Mesendoderm (in vitro differentiated cells): ENCODE measurements around the gene SPTB.

Experiments used
- DNase-seq: peaks from one replicate; pipeline ENCODE4 v3.0.0; 2013
- H2AK5ac ChIP-seq: 2 replicates; pipeline ENCODE4 v1.6.1; 2013; ENCODE audit warnings: low read length, inconsistent platforms
- H2BK120ac ChIP-seq: 2 replicates; pipeline ENCODE4 v1.6.1; 2013; ENCODE audit warnings: low read depth, mild to moderate bottlenecking, low read length, moderate library complexity, mixed read lengths
- H2BK15ac ChIP-seq: replicated peaks from 2 replicates; pipeline ENCODE4 v1.6.1; 2013; ENCODE audit warnings: low read depth, mild to moderate bottlenecking, moderate library complexity
- H2BK5ac ChIP-seq: 2 replicates; pipeline ENCODE4 v1.6.1; 2013; ENCODE audit warnings: low read length, inconsistent platforms
- H3K18ac ChIP-seq: 2 replicates; pipeline ENCODE4 v1.6.1; 2013; ENCODE audit warnings: mild to moderate bottlenecking, low read length, mixed read lengths
- H3K23ac ChIP-seq: one replicate; pipeline ENCODE4 v1.6.1; 2013; ENCODE audit warnings: low read length
- H3K27ac ChIP-seq: 2 replicates; pipeline ENCODE4 v1.5.1; 2013; ENCODE audit warnings: low read depth, mild to moderate bottlenecking, inconsistent platforms, low read length, moderate library complexity
- H3K27me3 ChIP-seq: 2 replicates; pipeline ENCODE4 v1.6.1; 2013; ENCODE audit warnings: low read length, control low read depth, mild to moderate bottlenecking, inconsistent platforms; ENCODE audit not compliant: insufficient read depth, poor library complexity
- H3K36me3 ChIP-seq: 2 replicates; pipeline ENCODE4 v1.6.1; 2013; ENCODE audit warnings: low read length, inconsistent platforms; ENCODE audit not compliant: control insufficient read depth, insufficient read depth
- H3K4ac ChIP-seq: one replicate; pipeline ENCODE4 v1.6.1; 2013; ENCODE audit warnings: low read depth, mild to moderate bottlenecking, low read length, moderate library complexity
- H3K4me1 ChIP-seq: 2 replicates; pipeline ENCODE4 v1.6.1; 2013; ENCODE audit warnings: low read depth, low read length, inconsistent platforms; ENCODE audit not compliant: control insufficient read depth
- H3K4me2 ChIP-seq: 2 replicates; pipeline ENCODE4 v1.6.1; 2013; ENCODE audit warnings: low read length
- H3K4me3 ChIP-seq: 2 replicates; pipeline ENCODE4 v1.5.1; 2013; ENCODE audit warnings: mild to moderate bottlenecking, low read length
- H3K56ac ChIP-seq: one replicate; pipeline ENCODE4 v1.6.1; 2013; ENCODE audit warnings: low read length
- H3K79me1 ChIP-seq: 2 replicates; pipeline ENCODE4 v1.6.1; 2013; ENCODE audit warnings: low read length, inconsistent platforms
- H3K79me2 ChIP-seq: 2 replicates; pipeline ENCODE4 v1.6.1; 2013; ENCODE audit warnings: mild to moderate bottlenecking, low read length; ENCODE audit not compliant: control insufficient read depth, insufficient read depth
- H3K9ac ChIP-seq: 2 replicates; pipeline ENCODE4 v1.6.1; 2013; ENCODE audit warnings: low read length, inconsistent platforms
- H4K5ac ChIP-seq: one replicate; pipeline ENCODE4 v1.6.1; 2013; ENCODE audit warnings: low read length
- H4K8ac ChIP-seq: one replicate; pipeline ENCODE4 v1.6.1; 2013; ENCODE audit warnings: low read depth, mild to moderate bottlenecking, control low read depth, low read length, moderate library complexity
- WGBS: extraction: QIAGEN DNeasy Blood & Tissue Kit; methylation state at CpG from one replicate; pipeline ENCODE4 v1.1.7; 2013; ENCODE audit warnings: low lambda C conversion rate, missing lambda C conversion rate; ENCODE audit not compliant: insufficient coverage; ENCODE audit errors: extremely low coverage; 5-methylcytosine and 5-hydroxymethylcytosine counted together

SPTB gene

GRCh38 chr14:64786296-64787149 is 93.2 kb downstream of the SPTB start:
- H3K27me3 ChIP-seq, result no peaks in the 10 kb centered on the region
- no peak overlapping the region for H3K23ac ChIP-seq
- no peaks in the 10 kb centered on the region for H3K36me3 ChIP-seq
- no peak overlapping the region for H2BK15ac ChIP-seq
- no peaks in the 10 kb centered on the region for H3K79me2 ChIP-seq
- WGBS, result no CpG with 5 or more reads among the region's 24 CpGs
- no peak overlapping the region for H3K27ac ChIP-seq
- no peak overlapping the region for H4K8ac ChIP-seq
- H3K56ac ChIP-seq, result no peak overlapping the region
- no peaks in the 10 kb centered on the region for H3K79me1 ChIP-seq
- no peak overlapping the region for H3K18ac ChIP-seq
- H3K4me1 ChIP-seq, result no peaks in the 10 kb centered on the region
- H3K4ac ChIP-seq, result no peak overlapping the region
- H2AK5ac ChIP-seq, result no peak overlapping the region
- H3K4me2 ChIP-seq, result no peak overlapping the region
- no peak for DNase-seq
- H3K9ac ChIP-seq, result no peak overlapping the region
- no peak overlapping the region for H3K4me3 ChIP-seq
- H2BK5ac ChIP-seq, result no peak overlapping the region
- no peak overlapping the region for H2BK120ac ChIP-seq
- no peak overlapping the region for H4K5ac ChIP-seq

DNA sequence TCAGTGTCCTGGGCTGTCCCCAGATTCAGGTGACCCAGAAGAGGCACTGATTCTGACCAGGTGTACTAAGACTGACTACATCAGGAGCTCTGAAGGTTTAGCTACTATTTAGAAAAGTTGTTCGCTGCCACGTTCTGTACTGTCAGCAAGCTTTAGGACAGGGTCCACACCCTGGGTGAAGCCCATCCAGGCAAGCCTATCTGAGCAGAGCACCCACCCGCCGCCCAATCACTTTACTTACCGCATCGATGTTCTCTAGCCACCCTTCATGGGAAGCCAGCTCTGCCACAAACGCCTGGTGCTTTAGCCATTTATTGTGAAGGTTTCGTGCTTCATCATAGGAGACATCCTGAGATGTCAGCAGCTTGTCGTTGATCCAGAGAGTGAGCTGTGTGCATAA is 95.7 kb downstream of the SPTB start:
- H3K36me3 ChIP-seq, result no peaks in the 10 kb centered on the region
- H2AK5ac ChIP-seq, result no peak overlapping the region
- WGBS, result no CpG with 5 or more reads among the region's 9 CpGs
- DNase-seq, result no peak
- H4K5ac ChIP-seq, result no peak overlapping the region
- no peaks in the 10 kb centered on the region for H3K79me2 ChIP-seq
- no peaks in the 10 kb centered on the region for H3K4me1 ChIP-seq
- H3K27me3 ChIP-seq, result no peaks in the 10 kb centered on the region
- no peak overlapping the region for H3K18ac ChIP-seq
- H3K79me1 ChIP-seq, result no peaks in the 10 kb centered on the region
- H3K23ac ChIP-seq, result no peak overlapping the region
- H3K4me3 ChIP-seq, result no peak overlapping the region
- H3K4me2 ChIP-seq, result no peak overlapping the region
- no peak overlapping the region for H3K56ac ChIP-seq
- H3K27ac ChIP-seq, result no peak overlapping the region
- H3K4ac ChIP-seq, result no peak overlapping the region
- no peak overlapping the region for H2BK120ac ChIP-seq
- H4K8ac ChIP-seq, result no peak overlapping the region
- H2BK15ac ChIP-seq, result no peak overlapping the region
- H2BK5ac ChIP-seq, result no peak overlapping the region
- no peak overlapping the region for H3K9ac ChIP-seq

DNA sequence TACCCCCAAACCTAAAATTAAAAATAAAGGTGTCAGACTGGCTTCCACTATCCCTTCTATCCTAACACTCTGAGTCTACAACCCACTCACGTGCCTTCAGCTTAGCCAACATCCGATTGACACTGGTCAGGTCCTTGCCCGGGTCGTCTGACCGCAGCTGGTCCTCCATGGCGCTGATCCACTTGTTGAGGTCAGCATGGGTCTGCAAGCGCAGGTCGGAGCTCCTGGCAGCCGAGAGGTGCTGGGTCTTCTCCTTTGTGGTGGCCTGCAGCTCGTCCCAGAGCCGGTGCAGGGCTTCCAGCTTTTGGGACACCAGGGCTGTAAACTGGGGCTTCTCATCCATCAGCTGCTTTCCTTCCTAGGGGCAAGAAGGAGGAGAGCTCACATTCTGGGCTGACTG is 97.5 kb downstream of the SPTB start:
- Histone ChIP-seq H3K9ac (no peak overlapping the region), H3K79me1 (no peaks in the 10 kb centered on the region), H2BK5ac (no peak overlapping the region), H3K4me1 (no peaks in the 10 kb centered on the region), H3K4ac (no peak overlapping the region), H3K79me2 (no peaks in the 10 kb centered on the region), H3K23ac (no peak overlapping the region), H4K5ac (no peak overlapping the region), H3K56ac (no peak overlapping the region), H2BK15ac (no peak overlapping the region), H3K4me2 (no peak overlapping the region), H3K27me3 (no peaks in the 10 kb centered on the region), H2AK5ac (no peak overlapping the region), H3K18ac (no peak overlapping the region), H3K4me3 (no peak overlapping the region), H4K8ac (no peak overlapping the region), H3K27ac (no peak overlapping the region), H3K36me3 (no peaks in the 10 kb centered on the region), H2BK120ac (no peak overlapping the region)
- DNase-seq, result no peak
- WGBS, result no CpG with 5 or more reads among the region's 11 CpGs

GRCh38 chr14:64779472-64779871 is 100.2 kb downstream of the SPTB start:
- Histone ChIP-seq H3K79me1 (no peaks in the 10 kb centered on the region), H3K4me2 (no peak overlapping the region), H2BK5ac (no peak overlapping the region), H3K36me3 (no peaks in the 10 kb centered on the region), H3K9ac (no peak overlapping the region), H3K79me2 (no peaks in the 10 kb centered on the region), H3K27me3 (no peaks in the 10 kb centered on the region), H2BK120ac (no peak overlapping the region), H3K4ac (no peak overlapping the region), H3K56ac (no peak overlapping the region), H3K23ac (no peak overlapping the region), H4K8ac (no peak overlapping the region), H3K4me3 (no peak overlapping the region), H4K5ac (no peak overlapping the region), H2AK5ac (no peak overlapping the region), H3K4me1 (no peaks in the 10 kb centered on the region), H2BK15ac (no peak overlapping the region), H3K18ac (no peak overlapping the region), H3K27ac (no peak overlapping the region)
- no CpG with 5 or more reads among the region's 7 CpGs for WGBS
- DNase-seq, result no peak

- Histone ChIP-seq H3K56ac (no peak overlapping the region), H4K5ac (no peak overlapping the region), H2BK120ac (no peak overlapping the region), H3K4me3 (no peak overlapping the region), H3K4ac (no peak overlapping the region), H2BK15ac (no peak overlapping the region), H3K4me1 (no peaks in the 10 kb centered on the region), H2BK5ac (no peak overlapping the region), H3K27ac (no peak overlapping the region), H2AK5ac (no peak overlapping the region), H3K18ac (no peak overlapping the region), H4K8ac (no peak overlapping the region), H3K9ac (no peak overlapping the region), H3K36me3 (no peaks in the 10 kb centered on the region), H3K27me3 (no peaks in the 10 kb centered on the region), H3K79me1 (no peaks in the 10 kb centered on the region), H3K4me2 (no peak overlapping the region), H3K79me2 (no peaks in the 10 kb centered on the region), H3K23ac (no peak overlapping the region)
- WGBS, result no CpG with 5 or more reads among the region's 7 CpGs
- no peak for DNase-seq
These were observed 101.5 kb downstream of the SPTB start for GRCh38 chr14:64778104-64778754.
